ENCODE measurements around the gene CAMTA1. TPM values are rescaled to one million over a fixed set of nuclear protein-coding genes. Genes with fewer than 3 reads are reported as not detected.

CAMTA1 gene
- total and polyA plus RNA-seq, 4 donors, result 90.5 to 236 (median 195) TPM

DNA sequence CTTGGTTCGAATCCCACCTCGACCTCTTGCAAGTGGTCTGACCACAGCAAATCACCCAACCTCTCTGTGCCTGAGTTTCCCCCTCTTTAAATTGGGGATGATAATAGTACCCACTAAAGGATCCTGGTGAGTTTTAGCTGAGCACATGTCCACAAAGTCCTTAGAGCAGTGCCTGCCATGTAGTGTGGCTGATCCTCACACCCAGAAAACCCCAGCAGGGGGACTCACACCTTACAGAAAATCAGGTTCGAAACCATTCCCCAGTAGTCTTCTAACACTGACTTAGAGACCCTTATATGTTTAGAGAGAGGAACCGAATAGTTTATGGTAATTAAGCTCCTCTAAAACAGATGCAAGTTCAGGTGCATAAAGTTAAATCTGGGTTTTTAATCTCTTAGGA is 89.0 kb downstream of the CAMTA1 start:
- no CpG with 5 or more reads among the region's 4 CpGs for WGBS (ENCODE audit: insufficient coverage)
- H3K9me3 ChIP-seq (ENCODE audit: control insufficient read depth, insufficient read depth, low read length), result no peaks in the 10 kb centered on the region
- no peaks in the 10 kb centered on the region for H3K27me3 ChIP-seq (ENCODE audit: control insufficient read depth, insufficient read depth, low read length)
- no peak overlapping the region for H3K4me3 ChIP-seq (ENCODE audit: low read depth, low read length)
- peak overlapping the region; percentile 40 for H3K27ac ChIP-seq (ENCODE audit: low read depth, low read length)
- peaks cover 10% of the 10 kb centered on the region for H3K4me1 ChIP-seq (ENCODE audit: control insufficient read depth, insufficient read depth, low read length)
- H3K36me3 ChIP-seq (ENCODE audit: control insufficient read depth, insufficient read depth, low read length), result peaks cover 5% of the 10 kb centered on the region
- DNase-seq (ENCODE audit: low read depth in 4 of 6, low spot score in 6 of 6), result no peak

DNA sequence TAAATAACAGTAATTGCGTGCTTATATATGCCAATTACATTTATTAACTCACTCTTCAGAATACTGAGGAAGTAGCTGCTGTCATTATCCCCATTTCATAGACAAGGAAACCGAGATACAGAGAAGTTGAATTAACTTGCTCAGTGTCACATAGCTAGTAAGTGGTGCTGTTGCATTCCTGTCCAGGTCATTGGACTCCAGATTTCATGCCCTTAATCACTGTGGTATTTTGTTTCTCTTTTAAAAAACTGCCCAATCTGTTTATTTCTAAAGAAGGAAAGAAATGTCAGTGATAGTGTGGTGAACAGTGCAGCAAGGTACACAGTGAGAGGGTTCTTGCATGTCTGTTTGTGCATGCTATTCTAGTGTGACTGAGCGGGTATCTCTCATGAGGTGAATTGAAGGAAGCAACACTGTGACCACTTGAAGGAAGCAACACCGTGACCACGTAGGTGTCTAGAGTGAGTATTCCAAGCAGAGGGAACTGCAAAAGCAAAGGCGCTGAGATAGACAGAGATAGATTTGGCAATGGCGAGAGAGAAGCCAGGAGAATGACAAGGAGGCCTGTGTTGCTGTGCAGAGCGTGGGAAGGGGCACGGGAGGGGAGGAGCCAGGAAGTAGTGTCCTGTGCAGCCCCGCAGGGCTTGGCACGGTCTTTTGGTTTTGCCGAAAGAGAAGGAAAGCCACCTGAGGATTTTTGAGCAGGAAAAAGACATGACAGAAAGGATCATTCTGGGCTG is 95.9 kb downstream of the CAMTA1 start:
- H3K27ac ChIP-seq (ENCODE audit: low read depth, low read length), result peak overlapping the region; percentile 55
- peak in 1 of 6 donors; percentile 78 for DNase-seq (ENCODE audit: low read depth in 4 of 6, low spot score in 6 of 6)
- no peaks in the 10 kb centered on the region for H3K36me3 ChIP-seq (ENCODE audit: control insufficient read depth, insufficient read depth, low read length)
- WGBS (ENCODE audit: insufficient coverage), result 46% methylated on average over 10 of the region's 12 CpGs
- H3K9me3 ChIP-seq (ENCODE audit: control insufficient read depth, insufficient read depth, low read length), result no peaks in the 10 kb centered on the region
- no peaks in the 10 kb centered on the region for H3K27me3 ChIP-seq (ENCODE audit: control insufficient read depth, insufficient read depth, low read length)
- H3K4me1 ChIP-seq (ENCODE audit: control insufficient read depth, insufficient read depth, low read length), result peaks cover 9% of the 10 kb centered on the region
- H3K4me3 ChIP-seq (ENCODE audit: low read depth, low read length), result no peak overlapping the region

DNA sequence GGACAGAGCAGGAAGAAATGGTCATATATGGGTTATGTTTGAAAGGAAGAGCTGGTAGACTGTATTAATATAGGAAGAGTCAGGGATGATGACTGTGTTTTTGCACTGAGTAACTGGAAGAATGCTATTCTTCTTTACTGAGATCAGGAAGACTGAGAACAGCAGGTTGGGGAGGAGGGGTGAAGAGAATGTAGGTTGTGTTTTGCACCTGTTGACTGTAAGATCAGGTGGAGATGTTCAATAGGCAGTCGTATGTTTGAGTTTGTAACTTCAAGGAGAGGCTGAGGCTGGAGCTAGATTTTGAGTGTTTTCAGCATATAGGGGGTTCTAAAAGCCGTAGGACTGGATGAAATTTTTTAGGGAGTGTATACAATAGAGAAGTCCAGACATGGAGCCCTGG is 97.2 kb downstream of the CAMTA1 start:
- Histone ChIP-seq H3K27ac (ENCODE audit: low read depth, low read length) (no peak overlapping the region), H3K36me3 (ENCODE audit: control insufficient read depth, insufficient read depth, low read length) (no peaks in the 10 kb centered on the region), H3K27me3 (ENCODE audit: control insufficient read depth, insufficient read depth, low read length) (no peaks in the 10 kb centered on the region), H3K4me3 (ENCODE audit: low read depth, low read length) (no peak overlapping the region), H3K4me1 (ENCODE audit: control insufficient read depth, insufficient read depth, low read length) (peaks cover 9% of the 10 kb centered on the region), H3K9me3 (ENCODE audit: control insufficient read depth, insufficient read depth, low read length) (no peaks in the 10 kb centered on the region)
- DNase-seq (ENCODE audit: low read depth in 4 of 6, low spot score in 6 of 6), result no peak
- WGBS (ENCODE audit: insufficient coverage), result 94% methylated on average over 2 of the region's 2 CpGs

DNA sequence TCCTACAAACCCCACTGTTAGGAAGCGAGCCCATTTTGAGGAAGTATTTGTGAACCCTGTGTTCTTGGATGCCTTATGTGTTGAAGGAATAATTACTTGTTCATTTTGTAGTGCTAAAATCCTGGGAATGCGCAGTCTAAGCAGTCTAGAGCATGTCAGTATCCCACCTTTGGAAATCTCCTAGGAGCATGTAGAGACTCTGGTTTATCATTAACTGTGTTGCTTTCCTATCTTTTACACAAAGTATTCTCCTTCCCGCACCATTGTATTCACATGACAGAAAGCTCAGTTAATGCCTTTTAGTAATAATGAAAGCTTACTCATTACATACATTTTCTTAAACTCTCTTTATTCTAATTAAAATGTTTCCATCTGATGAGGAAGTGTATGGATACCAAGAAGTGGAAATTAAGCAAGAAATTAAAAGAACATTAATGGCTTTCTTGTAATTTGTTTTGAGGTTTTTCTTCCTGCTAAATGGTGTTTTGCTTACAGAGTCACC is 99.4 kb downstream of the CAMTA1 start:
- Histone ChIP-seq H3K4me3 (ENCODE audit: low read depth, low read length) (no peak overlapping the region), H3K27me3 (ENCODE audit: control insufficient read depth, insufficient read depth, low read length) (no peaks in the 10 kb centered on the region), H3K4me1 (ENCODE audit: control insufficient read depth, insufficient read depth, low read length) (peaks cover 13% of the 10 kb centered on the region), H3K9me3 (ENCODE audit: control insufficient read depth, insufficient read depth, low read length) (no peaks in the 10 kb centered on the region), H3K27ac (ENCODE audit: low read depth, low read length) (no peak overlapping the region), H3K36me3 (ENCODE audit: control insufficient read depth, insufficient read depth, low read length) (no peaks in the 10 kb centered on the region)
- no peak for DNase-seq (ENCODE audit: low read depth in 4 of 6, low spot score in 6 of 6)
- no CpG with 5 or more reads among the region's 3 CpGs for WGBS (ENCODE audit: insufficient coverage)

DNA sequence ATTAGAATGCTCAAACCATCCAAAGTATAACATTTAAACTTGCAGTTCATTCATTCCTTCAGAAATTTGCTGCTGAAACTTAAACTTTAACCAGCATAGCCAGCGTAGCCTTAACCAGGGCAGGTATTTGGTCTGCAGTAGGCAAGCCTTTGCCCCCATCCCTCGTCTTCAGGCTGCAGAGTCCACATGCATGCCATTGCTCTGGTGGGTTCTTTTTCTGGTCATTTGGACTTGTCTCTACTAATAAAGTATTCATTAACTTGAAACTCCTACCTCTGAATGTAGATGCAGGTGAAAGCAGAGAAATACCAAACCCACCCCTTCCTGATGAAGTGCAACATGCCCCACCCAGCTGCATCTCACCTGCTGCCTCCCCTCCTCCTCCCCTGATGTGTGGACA is 100.2 kb downstream of the CAMTA1 start:
- Histone ChIP-seq H3K4me3 (ENCODE audit: low read depth, low read length) (no peak overlapping the region), H3K36me3 (ENCODE audit: control insufficient read depth, insufficient read depth, low read length) (no peaks in the 10 kb centered on the region), H3K27me3 (ENCODE audit: control insufficient read depth, insufficient read depth, low read length) (no peaks in the 10 kb centered on the region), H3K27ac (ENCODE audit: low read depth, low read length) (no peak overlapping the region), H3K4me1 (ENCODE audit: control insufficient read depth, insufficient read depth, low read length) (peaks cover 13% of the 10 kb centered on the region), H3K9me3 (ENCODE audit: control insufficient read depth, insufficient read depth, low read length) (no peaks in the 10 kb centered on the region)
- WGBS (ENCODE audit: insufficient coverage), result 100% methylated on average over 1 of the region's 2 CpGs
- no peak for DNase-seq (ENCODE audit: low read depth in 4 of 6, low spot score in 6 of 6)

DNA sequence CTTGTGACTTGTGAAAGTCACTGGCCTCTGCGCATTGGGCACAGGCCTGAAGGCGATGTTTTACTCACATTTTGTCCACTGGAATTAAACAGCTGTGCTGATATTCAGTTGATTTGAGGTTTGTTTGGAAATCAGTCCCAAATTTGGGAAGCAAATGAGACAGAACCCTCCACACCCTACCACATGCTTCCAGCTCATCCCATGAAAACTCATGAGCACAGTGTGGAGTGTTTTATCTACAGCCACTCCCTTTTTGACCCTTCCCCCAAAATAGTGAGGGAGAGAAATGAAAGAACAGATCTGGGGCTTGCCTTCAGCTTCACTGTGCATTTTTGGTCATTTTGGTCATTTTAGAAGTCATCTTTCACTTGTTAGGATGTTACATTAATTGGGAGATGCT is 101.3 kb downstream of the CAMTA1 start:
- H3K27me3 ChIP-seq (ENCODE audit: control insufficient read depth, insufficient read depth, low read length), result no peaks in the 10 kb centered on the region
- 80% methylated on average over 1 of the region's 2 CpGs for WGBS (ENCODE audit: insufficient coverage)
- no peak overlapping the region for H3K27ac ChIP-seq (ENCODE audit: low read depth, low read length)
- no peak for DNase-seq (ENCODE audit: low read depth in 4 of 6, low spot score in 6 of 6)
- no peaks in the 10 kb centered on the region for H3K36me3 ChIP-seq (ENCODE audit: control insufficient read depth, insufficient read depth, low read length)
- no peaks in the 10 kb centered on the region for H3K9me3 ChIP-seq (ENCODE audit: control insufficient read depth, insufficient read depth, low read length)
- peaks cover 9% of the 10 kb centered on the region for H3K4me1 ChIP-seq (ENCODE audit: control insufficient read depth, insufficient read depth, low read length)
- no peak overlapping the region for H3K4me3 ChIP-seq (ENCODE audit: low read depth, low read length)

DNA sequence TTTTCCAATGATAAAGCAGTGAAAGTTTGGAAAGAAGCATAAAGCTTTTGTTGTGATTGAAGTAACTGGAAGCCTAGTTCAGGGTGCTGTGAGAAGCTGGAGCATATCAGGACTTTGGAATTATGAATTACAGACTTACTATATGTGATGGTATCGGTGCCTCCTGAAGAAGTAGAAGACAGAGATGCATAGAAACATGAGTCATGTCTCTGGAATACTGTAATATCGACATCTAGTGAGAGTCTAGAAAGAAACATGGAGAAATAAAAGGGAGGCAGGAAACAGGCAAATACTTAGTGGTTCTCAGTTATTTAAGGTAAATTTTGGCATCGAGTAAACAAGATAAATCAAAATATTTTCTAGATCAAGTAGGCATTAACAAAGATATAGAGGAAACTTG is 103.0 kb downstream of the CAMTA1 start:
- Histone ChIP-seq H3K9me3 (ENCODE audit: control insufficient read depth, insufficient read depth, low read length) (no peaks in the 10 kb centered on the region), H3K27me3 (ENCODE audit: control insufficient read depth, insufficient read depth, low read length) (no peaks in the 10 kb centered on the region), H3K4me1 (ENCODE audit: control insufficient read depth, insufficient read depth, low read length) (peaks cover 9% of the 10 kb centered on the region), H3K27ac (ENCODE audit: low read depth, low read length) (peak overlapping the region; percentile 43), H3K4me3 (ENCODE audit: low read depth, low read length) (no peak overlapping the region), H3K36me3 (ENCODE audit: control insufficient read depth, insufficient read depth, low read length) (no peaks in the 10 kb centered on the region)
- DNase-seq (ENCODE audit: low read depth in 4 of 6, low spot score in 6 of 6), result no peak
- 75% methylated on average over 2 of the region's 3 CpGs for WGBS (ENCODE audit: insufficient coverage)

DNA sequence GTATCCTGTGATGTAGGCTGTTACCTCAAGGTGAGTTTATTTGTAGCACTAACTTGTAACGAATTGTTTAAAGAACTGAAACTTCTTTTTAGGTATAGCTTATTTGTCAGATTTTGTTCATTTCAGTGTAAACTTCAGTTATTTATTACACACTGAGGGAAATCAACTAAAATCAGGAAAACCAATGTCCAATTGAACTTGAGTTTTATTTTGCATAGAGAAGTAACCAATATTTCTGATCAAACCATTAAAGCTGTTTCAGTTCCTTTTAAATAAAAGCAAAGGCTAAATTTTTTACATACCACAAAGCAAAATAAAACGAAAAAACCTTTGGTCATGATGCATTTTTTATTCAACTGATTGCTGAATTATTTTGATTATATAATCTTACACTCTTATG is 103.6 kb downstream of the CAMTA1 start:
- Histone ChIP-seq H3K27ac (ENCODE audit: low read depth, low read length) (peak overlapping the region; percentile 43), H3K4me3 (ENCODE audit: low read depth, low read length) (no peak overlapping the region), H3K4me1 (ENCODE audit: control insufficient read depth, insufficient read depth, low read length) (peaks cover 10% of the 10 kb centered on the region), H3K27me3 (ENCODE audit: control insufficient read depth, insufficient read depth, low read length) (no peaks in the 10 kb centered on the region), H3K9me3 (ENCODE audit: control insufficient read depth, insufficient read depth, low read length) (no peaks in the 10 kb centered on the region), H3K36me3 (ENCODE audit: control insufficient read depth, insufficient read depth, low read length) (no peaks in the 10 kb centered on the region)
- DNase-seq (ENCODE audit: low read depth in 4 of 6, low spot score in 6 of 6), result no peak
- WGBS (ENCODE audit: insufficient coverage), result no CpG with 5 or more reads among the region's 2 CpGs

DNA sequence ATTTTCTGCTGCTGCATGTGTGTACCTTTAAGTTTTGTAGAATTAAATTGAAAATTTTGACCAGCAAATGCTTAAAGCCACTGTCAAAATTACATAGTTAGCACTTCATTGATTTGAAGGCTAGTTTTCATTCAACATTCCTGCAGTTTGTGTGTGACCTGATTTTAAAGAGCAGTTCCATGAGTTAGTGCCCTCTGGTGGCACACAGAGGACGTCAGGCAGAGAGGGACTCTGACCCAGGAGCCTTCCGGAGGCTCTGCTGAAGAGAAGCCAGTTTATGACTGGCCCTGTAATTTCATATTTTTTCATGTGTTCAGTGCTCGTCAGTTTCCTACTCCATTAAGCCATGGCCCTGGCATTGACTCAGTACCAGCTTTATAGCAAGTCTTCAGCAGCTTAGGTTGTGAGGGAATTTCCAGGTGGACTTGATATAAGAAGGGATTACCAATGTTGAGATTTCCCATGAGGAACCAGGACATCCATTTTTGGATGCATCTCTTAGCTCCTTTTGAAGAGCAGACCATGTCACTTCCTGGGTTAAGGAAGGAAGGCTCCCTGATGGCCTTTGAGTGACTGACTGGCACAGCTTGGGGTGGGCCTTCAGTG is 104.7 kb downstream of the CAMTA1 start:
- H3K27me3 ChIP-seq (ENCODE audit: control insufficient read depth, insufficient read depth, low read length), result no peaks in the 10 kb centered on the region
- no peaks in the 10 kb centered on the region for H3K9me3 ChIP-seq (ENCODE audit: control insufficient read depth, insufficient read depth, low read length)
- WGBS (ENCODE audit: insufficient coverage), result 12% methylated on average over 2 of the region's 3 CpGs
- no peak overlapping the region for H3K4me3 ChIP-seq (ENCODE audit: low read depth, low read length)
- no peaks in the 10 kb centered on the region for H3K36me3 ChIP-seq (ENCODE audit: control insufficient read depth, insufficient read depth, low read length)
- peak in 2 of 6 donors; percentile 67 to 82 for DNase-seq (ENCODE audit: low read depth in 4 of 6, low spot score in 6 of 6)
- peak overlapping the region; percentile 25 for H3K27ac ChIP-seq (ENCODE audit: low read depth, low read length)
- H3K4me1 ChIP-seq (ENCODE audit: control insufficient read depth, insufficient read depth, low read length), result peaks cover 13% of the 10 kb centered on the region

DNA sequence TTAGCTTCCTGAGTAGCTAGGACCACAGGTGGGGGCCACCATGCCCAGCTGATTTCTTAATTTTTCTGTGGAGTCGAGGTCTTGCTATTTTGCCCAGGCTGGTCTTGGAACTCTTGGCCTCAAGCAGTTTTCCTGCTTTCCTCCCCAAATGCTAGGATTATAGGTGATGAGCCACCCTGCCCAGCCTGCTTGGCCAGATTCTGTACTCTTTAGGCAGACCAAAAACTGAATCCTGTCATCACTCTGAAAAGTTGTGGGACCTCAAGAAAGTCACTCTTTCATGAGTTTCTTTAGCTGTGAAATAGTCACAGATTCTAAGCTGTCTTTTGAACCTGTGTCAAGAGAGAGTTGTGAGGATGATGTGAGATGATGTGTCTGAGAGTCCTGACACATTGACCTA is 105.4 kb downstream of the CAMTA1 start:
- Histone ChIP-seq H3K9me3 (ENCODE audit: control insufficient read depth, insufficient read depth, low read length) (no peaks in the 10 kb centered on the region), H3K27ac (ENCODE audit: low read depth, low read length) (no peak overlapping the region), H3K4me1 (ENCODE audit: control insufficient read depth, insufficient read depth, low read length) (peaks cover 13% of the 10 kb centered on the region), H3K27me3 (ENCODE audit: control insufficient read depth, insufficient read depth, low read length) (no peaks in the 10 kb centered on the region), H3K4me3 (ENCODE audit: low read depth, low read length) (no peak overlapping the region), H3K36me3 (ENCODE audit: control insufficient read depth, insufficient read depth, low read length) (no peaks in the 10 kb centered on the region)
- no peak for DNase-seq (ENCODE audit: low read depth in 4 of 6, low spot score in 6 of 6)
- 100% methylated on average over 1 of the region's 1 CpG for WGBS (ENCODE audit: insufficient coverage)
